Astrocyte (in vitro differentiated cells and primary cell): Measurements from ENCODE around the gene RBFOX2. TPM values are rescaled to one million over a fixed set of nuclear protein-coding genes. Genes with fewer than 3 reads are reported as not detected.

ENCODE experiments used
- DNase-seq: peaks from one replicate; pipeline ENCODE4 v3.0.0-alpha.2; 2010; ENCODE audit warnings: low read depth
- FAIRE-seq: peaks from 2 replicates; lab custom pipeline; 2011; peaks lifted over from hg19 to GRCh38; lab: Jason Lieb, UNC
- H2AFZ ChIP-seq: 2 replicates; pipeline ENCODE4 v1.6.0; 2012; ENCODE audit warnings: low read depth, low read length, inconsistent platforms
- H3K27ac ChIP-seq: 2 replicates; pipeline ENCODE4 v1.5.1; 2011; ENCODE audit warnings: low read depth, low read length, inconsistent platforms
- H3K27me3 ChIP-seq: 2 replicates; pipeline ENCODE4 v1.6.0; 2011; ENCODE audit warnings: low read length, inconsistent platforms; ENCODE audit not compliant: insufficient read depth
- H3K36me3 ChIP-seq: 2 replicates; pipeline ENCODE4 v1.5.1; 2011; ENCODE audit warnings: low read length, inconsistent platforms; ENCODE audit not compliant: insufficient read depth
- H3K4me1 ChIP-seq: 2 replicates; pipeline ENCODE4 v1.5.1; 2011; ENCODE audit warnings: low read length, inconsistent platforms; ENCODE audit not compliant: insufficient read depth
- H3K4me2 ChIP-seq: 2 replicates; pipeline ENCODE4 v1.6.0; 2012; ENCODE audit warnings: low read length, inconsistent platforms
- H3K4me3 ChIP-seq: 2 replicates; pipeline ENCODE4 v1.5.1; 2011; ENCODE audit warnings: low read depth, mild to moderate bottlenecking, low read length, inconsistent platforms; ENCODE audit not compliant: insufficient read depth
- H3K79me2 ChIP-seq: 2 replicates; pipeline ENCODE4 v1.6.0; 2012; ENCODE audit warnings: mild to moderate bottlenecking, low read length, inconsistent platforms; ENCODE audit not compliant: insufficient read depth
- H3K9ac ChIP-seq: 2 replicates; pipeline ENCODE4 v1.6.0; 2012; ENCODE audit warnings: mild to moderate bottlenecking, low read length, inconsistent platforms
- H3K9me3 ChIP-seq: 2 replicates; pipeline ENCODE4 v1.5.1; 2012; ENCODE audit warnings: low read depth, mild to moderate bottlenecking, low read length, inconsistent platforms; ENCODE audit not compliant: insufficient read depth
- H4K20me1 ChIP-seq: 2 replicates; pipeline ENCODE4 v1.6.0; 2012; ENCODE audit warnings: low read length, inconsistent platforms; ENCODE audit not compliant: insufficient read depth
- H3K27ac Mint-ChIP-seq: one replicate; pipeline ENCODE4 v1.8.0; 2021; ENCODE audit warnings: mild to moderate bottlenecking, mixed read lengths; ENCODE audit not compliant: unreplicated experiment
- H3K27me3 Mint-ChIP-seq: one replicate; pipeline ENCODE4 v1.8.0; 2021; ENCODE audit warnings: low read depth, mixed read lengths; ENCODE audit not compliant: unreplicated experiment
- H3K36me3 Mint-ChIP-seq: one replicate; pipeline ENCODE4 v1.8.0; 2021; ENCODE audit warnings: low read depth, mixed read lengths; ENCODE audit not compliant: unreplicated experiment
- H3K4me1 Mint-ChIP-seq: one replicate; pipeline ENCODE4 v1.8.0; 2021; ENCODE audit warnings: low read depth, mixed read lengths; ENCODE audit not compliant: unreplicated experiment
- H3K4me3 Mint-ChIP-seq: one replicate; pipeline ENCODE4 v1.8.0; 2021; ENCODE audit warnings: mild to moderate bottlenecking, moderate library complexity, mixed read lengths; ENCODE audit not compliant: unreplicated experiment
- H3K9me3 Mint-ChIP-seq: one replicate; pipeline ENCODE4 v1.8.0; 2021; ENCODE audit warnings: mild to moderate bottlenecking, mixed read lengths; ENCODE audit not compliant: unreplicated experiment
- EZH2 ChIP-seq: IDR thresholded peaks from 2 replicates; pipeline ENCODE4 v1.6.1; 2012; ENCODE audit warnings: mild to moderate bottlenecking, low read length, inconsistent platforms; ENCODE audit not compliant: insufficient read depth
- total RNA-seq: library from RNA; stranded (reverse); gene quantifications from 2 replicates; pipeline ENCODE4 v1.2.1, GENCODE V29; 2021
- TF ChIP-seq, protein P1 (sequence below): IDR thresholded peaks from 2 replicates; pipeline ENCODE4 v1.5.1; 2011; ENCODE audit warnings: low read depth, mild to moderate bottlenecking, inconsistent platforms, low read length, moderate library complexity; ENCODE audit not compliant: insufficient read depth

The RBFOX2 gene
- total RNA-seq, 1 donor from 2014 or later: 169 TPM

DNA sequence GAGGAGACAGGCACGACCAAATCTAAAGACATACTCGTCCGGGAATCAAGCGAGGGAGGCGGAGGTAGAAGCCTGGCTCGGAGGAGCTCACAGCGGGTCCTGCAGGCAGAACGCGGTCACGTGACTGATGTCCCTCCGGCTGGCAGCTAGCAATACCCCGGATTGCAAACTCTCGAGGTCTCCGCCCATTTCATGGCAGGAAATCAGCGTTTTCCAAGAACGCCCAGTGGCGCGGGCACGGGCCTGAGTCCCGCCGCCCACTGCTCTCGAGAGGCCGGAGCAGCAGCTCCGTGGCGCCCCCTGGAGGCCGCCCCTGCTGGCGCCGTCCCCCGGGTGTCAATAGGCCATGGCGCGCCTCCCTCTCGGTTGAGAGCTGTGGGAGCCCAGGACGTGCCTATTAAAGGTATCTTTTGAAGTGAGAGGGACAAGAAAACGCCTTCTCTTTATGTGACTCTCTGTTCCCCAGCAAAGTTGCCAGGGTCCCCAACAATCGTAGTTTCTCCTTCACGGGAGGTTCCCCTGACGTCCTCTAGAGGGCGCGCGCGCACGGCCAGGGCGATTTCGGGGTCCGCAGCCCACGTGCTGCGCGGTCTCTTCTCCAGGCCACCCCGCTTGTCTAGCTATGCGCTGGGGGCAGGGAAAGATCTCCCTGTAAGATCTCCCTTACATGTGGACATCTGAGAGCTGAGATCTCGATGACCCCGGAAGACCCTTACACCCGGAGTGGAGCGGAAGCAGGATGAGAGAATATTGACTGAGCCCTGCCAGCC is 37.3 kb upstream of the RBFOX2 start:
- FAIRE-seq: peak; percentile 81
- no peak for TF ChIP-seq EZH2
- TF ChIP-seq, protein P1, sequence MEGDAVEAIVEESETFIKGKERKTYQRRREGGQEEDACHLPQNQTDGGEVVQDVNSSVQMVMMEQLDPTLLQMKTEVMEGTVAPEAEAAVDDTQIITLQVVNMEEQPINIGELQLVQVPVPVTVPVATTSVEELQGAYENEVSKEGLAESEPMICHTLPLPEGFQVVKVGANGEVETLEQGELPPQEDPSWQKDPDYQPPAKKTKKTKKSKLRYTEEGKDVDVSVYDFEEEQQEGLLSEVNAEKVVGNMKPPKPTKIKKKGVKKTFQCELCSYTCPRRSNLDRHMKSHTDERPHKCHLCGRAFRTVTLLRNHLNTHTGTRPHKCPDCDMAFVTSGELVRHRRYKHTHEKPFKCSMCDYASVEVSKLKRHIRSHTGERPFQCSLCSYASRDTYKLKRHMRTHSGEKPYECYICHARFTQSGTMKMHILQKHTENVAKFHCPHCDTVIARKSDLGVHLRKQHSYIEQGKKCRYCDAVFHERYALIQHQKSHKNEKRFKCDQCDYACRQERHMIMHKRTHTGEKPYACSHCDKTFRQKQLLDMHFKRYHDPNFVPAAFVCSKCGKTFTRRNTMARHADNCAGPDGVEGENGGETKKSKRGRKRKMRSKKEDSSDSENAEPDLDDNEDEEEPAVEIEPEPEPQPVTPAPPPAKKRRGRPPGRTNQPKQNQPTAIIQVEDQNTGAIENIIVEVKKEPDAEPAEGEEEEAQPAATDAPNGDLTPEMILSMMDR: peak; percentile 93

DNA sequence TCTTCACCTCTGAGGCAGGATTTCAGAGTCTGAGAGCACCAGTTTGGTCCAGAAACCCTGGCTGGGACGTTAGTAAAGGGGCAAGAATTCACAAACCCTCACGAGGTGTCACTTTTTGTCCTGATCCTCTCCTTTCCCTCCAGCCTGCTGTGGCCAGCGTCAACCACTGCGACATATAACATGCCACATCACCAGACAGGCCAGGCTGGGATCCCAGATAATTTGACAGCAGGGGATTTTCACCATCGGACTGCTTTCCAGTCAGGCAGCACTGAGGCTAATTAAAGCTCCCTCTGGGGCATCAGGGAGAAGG is 36.8 kb upstream of the RBFOX2 start:
- Mint-ChIP-seq H3K4me3 (peak overlapping the region; percentile 87), H3K4me1 (no peaks in the 10 kb centered on the region), H3K36me3 (no peaks in the 10 kb centered on the region), H3K9me3 (no peaks in the 10 kb centered on the region), H3K27ac (peak overlapping the region; percentile 96), H3K27me3 (peaks cover 7% of the 10 kb centered on the region)
- Histone ChIP-seq H3K4me1 (peaks cover 10% of the 10 kb centered on the region), H3K4me2 (peak overlapping the region; percentile 89), H3K4me3 (peak overlapping the region; percentile 66), H3K27ac (peak overlapping the region; percentile 68), H4K20me1 (no peaks in the 10 kb centered on the region), H2AFZ (peak overlapping the region; percentile 95), H3K36me3 (no peaks in the 10 kb centered on the region), H3K79me2 (no peaks in the 10 kb centered on the region), H3K9me3 (no peaks in the 10 kb centered on the region), H3K9ac (peak overlapping the region; percentile 89), H3K27me3 (no peaks in the 10 kb centered on the region)
- FAIRE-seq (no peak), DNase-seq (no peak)
- TF ChIP-seq, protein P1: no peak
- TF ChIP-seq EZH2: no peak

More for the DNA sequence above, 37.3 kb upstream of the RBFOX2 start:
- Histone ChIP-seq H3K27ac (peak overlapping the region; percentile 68), H3K4me3 (peak overlapping the region; percentile 66), H4K20me1 (no peaks in the 10 kb centered on the region), H3K79me2 (no peaks in the 10 kb centered on the region), H3K4me2 (peak overlapping the region; percentile 89), H2AFZ (peak overlapping the region; percentile 95), H3K9ac (peak overlapping the region; percentile 89), H3K4me1 (peaks cover 10% of the 10 kb centered on the region), H3K27me3 (no peaks in the 10 kb centered on the region), H3K36me3 (no peaks in the 10 kb centered on the region), H3K9me3 (no peaks in the 10 kb centered on the region)
- Mint-ChIP-seq H3K36me3 (no peaks in the 10 kb centered on the region), H3K27ac (peak overlapping the region; percentile 96), H3K9me3 (no peaks in the 10 kb centered on the region), H3K27me3 (peaks cover 7% of the 10 kb centered on the region), H3K4me1 (no peaks in the 10 kb centered on the region), H3K4me3 (peak overlapping the region; percentile 87)
- DNase-seq: peak; percentile 83

DNA sequence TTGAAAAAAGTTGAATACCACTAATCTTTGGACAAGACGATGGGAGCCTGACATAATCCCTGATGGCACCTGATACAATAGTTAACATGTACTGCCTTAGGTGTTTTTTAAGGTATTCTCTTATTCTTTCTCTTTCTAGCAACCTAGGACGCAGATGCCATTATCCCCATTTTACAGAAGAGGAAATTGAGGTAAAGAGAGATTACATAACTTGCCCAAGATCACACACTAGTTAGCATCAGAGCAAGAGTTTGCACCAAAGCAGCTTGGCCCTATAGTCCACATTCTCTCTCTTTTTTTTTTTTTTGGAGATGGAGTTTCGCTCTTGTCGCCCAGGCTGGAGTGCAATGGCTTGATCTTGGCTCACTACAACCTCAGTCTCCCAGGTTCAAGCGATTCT is 35.7 kb upstream of the RBFOX2 start:
- no peaks in the 10 kb centered on the region for H3K27me3 ChIP-seq
- Mint-ChIP-seq H3K9me3 (no peaks in the 10 kb centered on the region), H3K4me3 (peak overlapping the region; percentile 14), H3K27ac (no peak overlapping the region), H3K27me3 (peaks cover 6% of the 10 kb centered on the region), H3K36me3 (no peaks in the 10 kb centered on the region), H3K4me1 (no peaks in the 10 kb centered on the region)
- DNase-seq (no peak), FAIRE-seq (no peak)
- H3K9ac ChIP-seq: no peak overlapping the region
- peaks cover 10% of the 10 kb centered on the region for H3K4me1 ChIP-seq
- no peak overlapping the region for H3K4me2 ChIP-seq
- TF ChIP-seq, protein P1: no peak
- TF ChIP-seq EZH2: no peak
- H2AFZ ChIP-seq: no peak overlapping the region
- H4K20me1 ChIP-seq: no peaks in the 10 kb centered on the region
- no peak overlapping the region for H3K4me3 ChIP-seq
- H3K9me3 ChIP-seq: no peaks in the 10 kb centered on the region
- no peak overlapping the region for H3K27ac ChIP-seq
- no peaks in the 10 kb centered on the region for H3K79me2 ChIP-seq
- no peaks in the 10 kb centered on the region for H3K36me3 ChIP-seq
